Vagina (tissue), 2 donors: Measurements from ENCODE around the gene P2RY11. TPM values are rescaled to one million over a fixed set of nuclear protein-coding genes. Genes with fewer than 3 reads are reported as not detected.

ENCODE experiments used
- DNase-seq, 2 donors: peaks; one replicate each; pipeline ENCODE4 v3.0.0-alpha.2; 2017; ENCODE audit errors: extremely low spot score in 2 of 2
- H3K27ac ChIP-seq: fragments of 200-600 bp; sonication (generic); one replicate; pipeline ENCODE4 v1.5.1; 2019
- H3K27me3 ChIP-seq: fragments of 200-600 bp; sonication (generic); one replicate; pipeline ENCODE4 v1.5.1; 2019
- H3K36me3 ChIP-seq, 2 donors: fragments of 200-600 bp; sonication (generic); one replicate each; pipeline ENCODE4 v1.5.1; 2017 to 2019
- H3K4me1 ChIP-seq: fragments of 200-600 bp; sonication (generic); one replicate; pipeline ENCODE4 v1.5.1; 2019
- H3K4me3 ChIP-seq, 2 donors: fragments of 200-600 bp; sonication (generic); 1 replicate in 1 of 2; 2 replicates in 1 of 2; pipeline ENCODE4 v1.5.1; 2016 to 2019
- H3K9me3 ChIP-seq: fragments of 200-600 bp; sonication (generic); one replicate; pipeline ENCODE4 v1.5.1; 2019
- CTCF ChIP-seq, 3 experiments: fragments of 450-650 bp in 2 of 3; fragments of 200-600 bp in 1 of 3; sonication (generic) in 1 of 3; IDR thresholded peaks; one replicate each; pipeline ENCODE4 v1.5.1; 2017 to 2019; ENCODE audit warnings: antibody characterized with exemption in 3 of 3, mild to moderate bottlenecking in 2 of 3, moderate library complexity in 2 of 3
- POLR2A ChIP-seq, 2 donors: fragments of 450-650 bp; IDR thresholded peaks; one replicate each; pipeline ENCODE4 v1.6.1; 2017; ENCODE audit warnings: antibody characterized with exemption in 2 of 2, mild to moderate bottlenecking in 2 of 2, moderate library complexity in 2 of 2
- POLR2AphosphoS5 ChIP-seq, 2 donors: sonication (generic); formaldehyde crosslinking; IDR thresholded peaks; one replicate each; pipeline ENCODE4 v1.9.0; 2017; ENCODE audit warnings: antibody characterized with exemption in 2 of 2, mild to moderate bottlenecking in 2 of 2, low read depth in 1 of 2; ENCODE audit not compliant: insufficient read depth in 1 of 2
- intact Hi-C: fragments of 100-400 bp; cut with DNase I; formaldehyde crosslinking; loops from one replicate; pipeline ENCODE4 v1.15.1; 2023
- total RNA-seq: library from RNA; depleted of rRNA; stranded (reverse); fragments of >200 nt; gene quantifications from one replicate; pipeline ENCODE4 v1.2.3, GENCODE V29; 2016

The P2RY11 gene
- total RNA-seq, 1 donor from 2014 or later, result 9.1 TPM

- intact Hi-C loops, result no loop called here
These were observed 37.9 kb downstream of the P2RY11 start for GRCh38 chr19:10149427-10149826.

GRCh38 chr19:10151521-10151920 lies 40.0 kb downstream of the P2RY11 start:
- DNase-seq, result no peak
- intact Hi-C loops, result no loop called here
- Histone ChIP-seq H3K4me1 (no peaks in the 10 kb centered on the region), H3K36me3 (peaks cover 2 to 68% of the 10 kb centered on the region in 2 donors), H3K4me3 (no peak overlapping the region), H3K27ac (no peak overlapping the region), H3K27me3 (no peaks in the 10 kb centered on the region), H3K9me3 (no peaks in the 10 kb centered on the region)
- TF ChIP-seq POLR2A (IDR thresholded peaks at IDR 0.05), result no peak
- TF ChIP-seq CTCF (IDR thresholded peaks at IDR 0.05), result no peak
- no peak for TF ChIP-seq POLR2AphosphoS5 (IDR thresholded peaks at IDR 0.05; ENCODE audit: insufficient read depth in 1 of 2, low read depth in 1 of 2)

More at GRCh38 chr19:10149427-10149826, 37.9 kb downstream of the P2RY11 start:
- Histone ChIP-seq H3K27me3 (no peaks in the 10 kb centered on the region), H3K27ac (no peak overlapping the region), H3K4me1 (no peaks in the 10 kb centered on the region), H3K36me3 (peaks cover 0 to 73% of the 10 kb centered on the region in 2 donors), H3K4me3 (no peak overlapping the region), H3K9me3 (no peaks in the 10 kb centered on the region)
- no peak for DNase-seq
- TF ChIP-seq POLR2A (IDR thresholded peaks at IDR 0.05) (no peak), POLR2AphosphoS5 (IDR thresholded peaks at IDR 0.05; ENCODE audit: insufficient read depth in 1 of 2, low read depth in 1 of 2) (no peak), CTCF (IDR thresholded peaks at IDR 0.05) (no peak)

GRCh38 chr19:10152100-10152499 lies 40.6 kb downstream of the P2RY11 start:
- intact Hi-C loops, result no loop called here
- DNase-seq, result no peak
- H3K9me3 ChIP-seq, result no peaks in the 10 kb centered on the region
- H3K27me3 ChIP-seq, result no peaks in the 10 kb centered on the region
- H3K4me3 ChIP-seq, result no peak overlapping the region
- H3K27ac ChIP-seq, result no peak overlapping the region
- peaks cover 2 to 65% of the 10 kb centered on the region in 2 donors for H3K36me3 ChIP-seq
- no peak for TF ChIP-seq POLR2AphosphoS5 (IDR thresholded peaks at IDR 0.05; ENCODE audit: insufficient read depth in 1 of 2, low read depth in 1 of 2)
- no peak for TF ChIP-seq POLR2A (IDR thresholded peaks at IDR 0.05)
- no peak for TF ChIP-seq CTCF (IDR thresholded peaks at IDR 0.05)
- H3K4me1 ChIP-seq, result no peaks in the 10 kb centered on the region

GRCh38 chr19:10155839-10156238 lies 44.3 kb downstream of the P2RY11 start:
- Histone ChIP-seq H3K27ac (no peak overlapping the region), H3K4me3 (no peak overlapping the region), H3K36me3 (peaks cover 2 to 75% of the 10 kb centered on the region in 2 donors), H3K27me3 (no peaks in the 10 kb centered on the region), H3K9me3 (no peaks in the 10 kb centered on the region), H3K4me1 (no peaks in the 10 kb centered on the region)
- no peak for DNase-seq
- TF ChIP-seq CTCF (IDR thresholded peaks at IDR 0.05) (no peak), POLR2A (IDR thresholded peaks at IDR 0.05) (no peak), POLR2AphosphoS5 (IDR thresholded peaks at IDR 0.05; ENCODE audit: insufficient read depth in 1 of 2, low read depth in 1 of 2) (no peak)
- intact Hi-C loops, result no loop called here

GRCh38 chr19:10158071-10158470 lies 46.6 kb downstream of the P2RY11 start:
- Histone ChIP-seq H3K27ac (no peak overlapping the region), H3K9me3 (no peaks in the 10 kb centered on the region), H3K27me3 (no peaks in the 10 kb centered on the region), H3K4me1 (no peaks in the 10 kb centered on the region), H3K36me3 (peaks cover 2 to 85% of the 10 kb centered on the region in 2 donors), H3K4me3 (no peak overlapping the region)
- DNase-seq, result no peak
- intact Hi-C loops, result no loop called here
- TF ChIP-seq POLR2AphosphoS5 (IDR thresholded peaks at IDR 0.05; ENCODE audit: insufficient read depth in 1 of 2, low read depth in 1 of 2), result no peak
- TF ChIP-seq CTCF (IDR thresholded peaks at IDR 0.05), result no peak
- no peak for TF ChIP-seq POLR2A (IDR thresholded peaks at IDR 0.05)
